ENCODE data around the gene TRPC4.

The TRPC4 gene

DNA sequence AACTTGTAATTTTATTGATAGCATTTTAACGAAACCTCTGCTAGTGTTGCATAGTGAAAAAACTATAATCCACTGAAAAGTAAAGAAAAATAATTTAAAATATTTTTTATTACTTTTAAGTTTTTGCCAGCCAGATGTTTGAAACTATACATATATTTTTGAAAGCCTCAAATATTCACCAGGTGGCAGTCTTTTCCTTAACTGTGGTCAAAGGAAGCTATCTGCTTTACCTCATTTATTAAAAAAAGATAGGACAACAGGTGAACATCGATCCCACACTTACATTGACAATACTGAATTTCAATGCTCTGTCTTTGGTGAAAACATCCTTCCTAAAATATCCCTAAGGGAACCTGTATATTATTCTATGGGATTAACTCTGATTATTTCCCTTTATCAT is 100.5 kb downstream of the TRPC4 start:
- Mint-ChIP-seq H3K27ac (no peak overlapping the region), H3K4me1 (no peaks in the 10 kb centered on the region), H3K36me3 (ENCODE audit: low read depth) (no peaks in the 10 kb centered on the region), H3K27me3 (ENCODE audit: low read depth, poor library complexity) (no peaks in the 10 kb centered on the region), H3K9me3 (no peaks in the 10 kb centered on the region), H3K4me3 (no peak overlapping the region)
- TF ChIP-seq, protein P1, sequence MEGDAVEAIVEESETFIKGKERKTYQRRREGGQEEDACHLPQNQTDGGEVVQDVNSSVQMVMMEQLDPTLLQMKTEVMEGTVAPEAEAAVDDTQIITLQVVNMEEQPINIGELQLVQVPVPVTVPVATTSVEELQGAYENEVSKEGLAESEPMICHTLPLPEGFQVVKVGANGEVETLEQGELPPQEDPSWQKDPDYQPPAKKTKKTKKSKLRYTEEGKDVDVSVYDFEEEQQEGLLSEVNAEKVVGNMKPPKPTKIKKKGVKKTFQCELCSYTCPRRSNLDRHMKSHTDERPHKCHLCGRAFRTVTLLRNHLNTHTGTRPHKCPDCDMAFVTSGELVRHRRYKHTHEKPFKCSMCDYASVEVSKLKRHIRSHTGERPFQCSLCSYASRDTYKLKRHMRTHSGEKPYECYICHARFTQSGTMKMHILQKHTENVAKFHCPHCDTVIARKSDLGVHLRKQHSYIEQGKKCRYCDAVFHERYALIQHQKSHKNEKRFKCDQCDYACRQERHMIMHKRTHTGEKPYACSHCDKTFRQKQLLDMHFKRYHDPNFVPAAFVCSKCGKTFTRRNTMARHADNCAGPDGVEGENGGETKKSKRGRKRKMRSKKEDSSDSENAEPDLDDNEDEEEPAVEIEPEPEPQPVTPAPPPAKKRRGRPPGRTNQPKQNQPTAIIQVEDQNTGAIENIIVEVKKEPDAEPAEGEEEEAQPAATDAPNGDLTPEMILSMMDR (IDR thresholded peaks at IDR 0.05), result no peak
- DNase-seq, result no peak

DNA sequence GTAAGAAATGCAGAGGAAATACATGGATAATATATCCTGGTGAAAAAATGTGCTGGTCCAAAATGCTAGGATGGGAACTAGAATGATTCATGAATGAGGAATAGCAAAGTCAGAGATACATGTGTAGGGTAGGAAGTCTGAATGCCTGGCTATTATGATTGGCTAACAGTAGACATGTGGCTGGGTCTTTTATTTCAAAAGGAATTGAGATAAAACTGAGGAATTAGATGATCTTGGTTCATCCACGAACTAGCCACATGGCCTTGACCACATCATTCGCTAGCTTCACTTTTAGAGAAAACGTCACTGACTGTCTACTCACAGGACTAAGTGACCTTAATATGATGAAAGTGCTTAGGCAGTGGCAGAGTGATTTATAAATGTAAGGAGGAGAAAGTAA is 103.1 kb downstream of the TRPC4 start:
- TF ChIP-seq, protein P1 (IDR thresholded peaks at IDR 0.05), result no peak
- Mint-ChIP-seq H3K4me3 (no peak overlapping the region), H3K4me1 (no peaks in the 10 kb centered on the region), H3K36me3 (ENCODE audit: low read depth) (no peaks in the 10 kb centered on the region), H3K9me3 (no peaks in the 10 kb centered on the region), H3K27me3 (ENCODE audit: low read depth, poor library complexity) (no peaks in the 10 kb centered on the region), H3K27ac (no peak overlapping the region)
- no peak for DNase-seq

DNA sequence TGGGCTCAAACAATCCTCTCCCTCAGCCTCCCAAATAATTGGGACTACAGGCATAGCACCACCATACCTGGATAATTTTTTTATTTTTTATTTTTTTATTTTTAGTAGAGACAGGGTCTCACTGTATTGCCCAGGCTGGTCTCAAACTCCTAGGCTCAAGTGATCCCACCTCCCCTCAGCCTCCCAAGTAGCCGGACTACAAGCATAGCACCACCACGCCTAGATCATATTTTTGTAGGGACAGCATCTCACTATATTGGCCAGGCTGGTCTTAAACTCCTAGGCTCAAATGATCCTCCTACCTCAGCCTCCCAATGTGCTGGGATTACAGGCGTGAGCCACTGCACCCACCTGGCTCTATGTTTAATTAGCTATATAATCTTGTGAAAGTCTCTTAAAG is 114.2 kb downstream of the TRPC4 start:
- no peaks in the 10 kb centered on the region for H3K9me3 Mint-ChIP-seq
- TF ChIP-seq, protein P1 (IDR thresholded peaks at IDR 0.05), result no peak
- H3K27ac Mint-ChIP-seq, result no peak overlapping the region
- H3K27me3 Mint-ChIP-seq (ENCODE audit: low read depth, poor library complexity), result no peaks in the 10 kb centered on the region
- no peaks in the 10 kb centered on the region for H3K36me3 Mint-ChIP-seq (ENCODE audit: low read depth)
- H3K4me1 Mint-ChIP-seq, result no peaks in the 10 kb centered on the region
- DNase-seq, result no peak
- no peak overlapping the region for H3K4me3 Mint-ChIP-seq

GRCh38 chr13:37753776-37754175 is 115.8 kb downstream of the TRPC4 start:
- Mint-ChIP-seq H3K27me3 (ENCODE audit: low read depth, poor library complexity) (no peaks in the 10 kb centered on the region), H3K4me3 (no peak overlapping the region), H3K4me1 (no peaks in the 10 kb centered on the region), H3K36me3 (ENCODE audit: low read depth) (no peaks in the 10 kb centered on the region), H3K27ac (no peak overlapping the region), H3K9me3 (peaks cover 4% of the 10 kb centered on the region)
- no peak for DNase-seq
- TF ChIP-seq, protein P1 (IDR thresholded peaks at IDR 0.05), result no peak

DNA sequence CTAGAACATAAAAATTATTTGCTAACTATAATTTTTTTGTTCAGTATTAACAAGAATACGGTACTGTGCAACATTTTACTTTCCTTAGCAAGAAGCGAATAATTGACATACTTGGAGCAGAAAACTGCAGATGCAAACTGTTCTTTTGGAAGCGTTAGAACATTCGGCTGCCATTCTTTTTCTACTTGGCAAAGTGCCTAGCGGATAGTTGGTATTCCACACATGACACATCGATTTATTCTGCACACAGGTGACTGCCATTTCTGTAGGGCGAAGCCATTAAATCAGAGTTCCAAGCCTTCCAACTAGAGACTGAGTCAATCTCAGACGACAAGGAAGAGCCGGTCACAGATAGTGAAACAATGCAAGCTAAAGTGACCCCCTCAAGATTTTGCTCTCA is 117.4 kb downstream of the TRPC4 start:
- no peak overlapping the region for H3K4me3 Mint-ChIP-seq
- H3K27ac Mint-ChIP-seq, result no peak overlapping the region
- peaks cover 4% of the 10 kb centered on the region for H3K9me3 Mint-ChIP-seq
- DNase-seq, result no peak
- no peaks in the 10 kb centered on the region for H3K36me3 Mint-ChIP-seq (ENCODE audit: low read depth)
- H3K27me3 Mint-ChIP-seq (ENCODE audit: low read depth, poor library complexity), result no peaks in the 10 kb centered on the region
- TF ChIP-seq, protein P1 (IDR thresholded peaks at IDR 0.05), result no peak
- no peaks in the 10 kb centered on the region for H3K4me1 Mint-ChIP-seq

DNA sequence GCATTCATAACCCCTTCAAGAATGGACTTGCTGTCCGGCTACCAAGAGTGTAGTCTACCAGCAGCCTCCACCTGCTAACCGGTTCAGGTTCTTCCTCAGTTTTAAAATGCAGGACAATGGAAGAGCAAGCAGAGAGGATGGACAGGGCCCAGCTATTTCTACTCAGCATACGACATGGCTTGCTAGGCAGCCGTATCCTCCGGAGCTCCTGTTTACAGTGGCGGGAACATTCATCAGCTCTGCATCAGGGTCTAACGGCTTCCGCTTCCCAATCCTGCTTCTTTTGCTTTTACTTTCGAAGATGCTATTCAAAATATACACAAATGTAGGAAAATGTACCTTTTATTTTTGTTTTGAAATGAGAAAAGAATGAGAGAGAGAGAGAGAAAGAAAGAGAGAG is 118.5 kb downstream of the TRPC4 start:
- peaks cover 2% of the 10 kb centered on the region for H3K4me1 Mint-ChIP-seq
- TF ChIP-seq, protein P1 (IDR thresholded peaks at IDR 0.05), result no peak
- H3K36me3 Mint-ChIP-seq (ENCODE audit: low read depth), result no peaks in the 10 kb centered on the region
- H3K27me3 Mint-ChIP-seq (ENCODE audit: low read depth, poor library complexity), result no peaks in the 10 kb centered on the region
- H3K9me3 Mint-ChIP-seq, result peaks cover 4% of the 10 kb centered on the region
- no peak overlapping the region for H3K27ac Mint-ChIP-seq
- H3K4me3 Mint-ChIP-seq, result no peak overlapping the region
- DNase-seq, result no peak
